Endodermal cell (in vitro differentiated cells): Measurements from ENCODE around the gene MYLK4. TPM values are rescaled to one million over a fixed set of nuclear protein-coding genes. Genes with fewer than 3 reads are reported as not detected.

Experiments used
- DNase-seq: peaks from one replicate; pipeline ENCODE4 v3.0.0-alpha.2; 2017
- H3K27ac ChIP-seq: 2 replicates; pipeline ENCODE4 v1.5.1; 2013; ENCODE audit warnings: mild to moderate bottlenecking, low read depth, low read length, moderate library complexity
- H3K27me3 ChIP-seq: 2 replicates; pipeline ENCODE4 v1.6.1; 2013; ENCODE audit warnings: mild to moderate bottlenecking, low read length, moderate library complexity; ENCODE audit not compliant: insufficient read depth, control insufficient read depth, poor library complexity, severe bottlenecking
- H3K36me3 ChIP-seq: 2 replicates; pipeline ENCODE4 v1.7.0; 2013; ENCODE audit warnings: mild to moderate bottlenecking, low read length, moderate library complexity; ENCODE audit not compliant: control insufficient read depth, insufficient read depth
- H3K4me1 ChIP-seq: one replicate; pipeline ENCODE4 v1.7.0; 2013; ENCODE audit warnings: low read length; ENCODE audit not compliant: control insufficient read depth, insufficient read depth
- H3K4me3 ChIP-seq: 2 replicates; pipeline ENCODE4 v1.5.1; 2013; ENCODE audit warnings: mild to moderate bottlenecking, low read length, moderate library complexity
- H3K9ac ChIP-seq: 2 replicates; pipeline ENCODE4 v1.6.1; 2013; ENCODE audit warnings: mild to moderate bottlenecking, low read length, moderate library complexity; ENCODE audit not compliant: poor library complexity, severe bottlenecking; ENCODE audit errors: extremely low read depth
- H3K9me3 ChIP-seq: 2 replicates; pipeline ENCODE4 v1.6.1; 2013; ENCODE audit warnings: mild to moderate bottlenecking, low read length, moderate library complexity; ENCODE audit not compliant: control insufficient read depth
- H3K27ac Mint-ChIP-seq: 2 replicates; pipeline ENCODE4 v1.8.0; 2020; ENCODE audit warnings: mixed read lengths
- H3K27me3 Mint-ChIP-seq: 2 replicates; pipeline ENCODE4 v1.8.0; 2021; ENCODE audit warnings: mild to moderate bottlenecking, mixed read lengths; ENCODE audit not compliant: insufficient read depth
- H3K36me3 Mint-ChIP-seq: 2 replicates; pipeline ENCODE4 v1.8.0; 2020; ENCODE audit warnings: low read depth, mixed read lengths
- H3K4me1 Mint-ChIP-seq: 2 replicates; pipeline ENCODE4 v1.8.0; 2020; ENCODE audit warnings: mixed read lengths
- H3K4me3 Mint-ChIP-seq: 2 replicates; pipeline ENCODE4 v1.8.0; 2020; ENCODE audit warnings: mild to moderate bottlenecking, moderate library complexity, mixed read lengths
- H3K9me3 Mint-ChIP-seq: 2 replicates; pipeline ENCODE4 v1.8.0; 2020; ENCODE audit warnings: mild to moderate bottlenecking, mixed read lengths
- CTCF ChIP-seq: fragments of 200-600 bp; sonication (generic); conservative IDR thresholded peaks from 2 replicates; pipeline ENCODE4 v1.5.0; 2021; ENCODE audit warnings: antibody characterized with exemption, mild to moderate bottlenecking
- WGBS, 2 experiments: methylation state at CpG; one replicate each; pipeline versions ENCODE4 v1.1.5 to v1.1.7; 2013; ENCODE audit warnings: missing lambda C conversion rate in 2 of 2, mixed read lengths in 1 of 2; ENCODE audit not compliant: insufficient coverage in 1 of 2, insufficient read length in 1 of 2; 5-methylcytosine and 5-hydroxymethylcytosine counted together
- total RNA-seq, 2 donors: library from RNA; stranded (reverse); fragmentation: NEBNext Ultra II Directional in 1 of 2; extraction: Animal tissue kit (Norgen Biotek cat#: 25700) in 1 of 2; gene quantifications; 2 replicates in 1 of 2; 3 replicates in 1 of 2; pipeline ENCODE4 v1.2.1, GENCODE V29; 2021

MYLK4 gene
- total RNA-seq, 2 donors from 2014 or later, result 0.18 to 0.20 TPM

GRCh38 chr6:2758980-2759379 lies 8.3 kb upstream of the MYLK4 start:
- no peaks in the 10 kb centered on the region for H3K9me3 Mint-ChIP-seq
- no peak overlapping the region for H3K27ac ChIP-seq

GRCh38 chr6:2756687-2757224 lies 6.0 kb upstream of the MYLK4 start:
- Histone ChIP-seq H3K27ac (no peak overlapping the region), H3K9me3 (no peaks in the 10 kb centered on the region), H3K9ac (no peak overlapping the region), H3K27me3 (no peaks in the 10 kb centered on the region), H3K4me3 (no peak overlapping the region), H3K36me3 (no peaks in the 10 kb centered on the region), H3K4me1 (no peaks in the 10 kb centered on the region)
- Mint-ChIP-seq H3K36me3 (no peaks in the 10 kb centered on the region), H3K4me3 (no peak overlapping the region), H3K27me3 (peaks cover 4% of the 10 kb centered on the region), H3K27ac (no peak overlapping the region), H3K9me3 (no peaks in the 10 kb centered on the region), H3K4me1 (no peaks in the 10 kb centered on the region)
- DNase-seq, result no peak
- WGBS, 2 experiments, result 95 to 96% methylated on average over 3 of the region's 3 CpGs
- TF ChIP-seq CTCF, result no peak

More at GRCh38 chr6:2758980-2759379, 8.3 kb upstream of the MYLK4 start:
- WGBS, 2 experiments, result 84 to 86% methylated on average over 2 to 3 of the region's 3 CpGs
- Mint-ChIP-seq H3K4me3 (no peak overlapping the region), H3K27ac (no peak overlapping the region), H3K36me3 (no peaks in the 10 kb centered on the region), H3K4me1 (no peaks in the 10 kb centered on the region), H3K27me3 (no peaks in the 10 kb centered on the region)
- no peak overlapping the region for H3K9ac ChIP-seq
- H3K4me3 ChIP-seq, result no peak overlapping the region
- no peak for DNase-seq
- H3K27me3 ChIP-seq, result no peaks in the 10 kb centered on the region
- no peaks in the 10 kb centered on the region for H3K36me3 ChIP-seq
- H3K4me1 ChIP-seq, result no peaks in the 10 kb centered on the region
- H3K9me3 ChIP-seq, result no peaks in the 10 kb centered on the region
- no peak for TF ChIP-seq CTCF

DNA sequence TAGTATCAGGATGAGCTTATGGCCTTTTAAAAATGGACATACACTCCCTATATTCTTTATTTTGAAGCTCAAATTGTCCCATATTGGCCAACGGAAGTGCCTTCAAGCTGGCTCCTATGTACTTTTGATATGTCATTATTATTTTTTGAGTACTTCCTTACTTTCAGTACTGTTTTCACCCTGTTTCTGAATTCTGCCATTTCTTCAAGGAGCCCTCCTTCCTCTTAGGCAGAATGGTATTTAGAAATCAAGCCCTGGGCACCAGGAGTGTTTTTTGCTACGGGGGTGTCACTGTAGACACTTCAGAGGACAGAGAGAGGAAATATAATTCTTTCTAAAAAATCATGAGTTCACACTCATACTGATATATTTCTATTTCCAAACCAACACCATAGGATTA lies 5.5 kb upstream of the MYLK4 start:
- H3K4me3 ChIP-seq, result no peak overlapping the region
- no peak for DNase-seq
- peaks cover 4% of the 10 kb centered on the region for H3K27me3 Mint-ChIP-seq
- H3K4me1 Mint-ChIP-seq, result no peaks in the 10 kb centered on the region
- no peaks in the 10 kb centered on the region for H3K4me1 ChIP-seq
- no peak overlapping the region for H3K27ac Mint-ChIP-seq
- H3K4me3 Mint-ChIP-seq, result no peak overlapping the region
- TF ChIP-seq CTCF, result no peak
- H3K27ac ChIP-seq, result no peak overlapping the region
- no peaks in the 10 kb centered on the region for H3K9me3 ChIP-seq
- H3K36me3 Mint-ChIP-seq, result no peaks in the 10 kb centered on the region
- no peaks in the 10 kb centered on the region for H3K27me3 ChIP-seq
- no peaks in the 10 kb centered on the region for H3K36me3 ChIP-seq
- WGBS, 2 experiments, result 86% methylated on average over 2 of the region's 2 CpGs; no CpG with 5 or more reads in 1 of the 2 experiments
- no peak overlapping the region for H3K9ac ChIP-seq
- no peaks in the 10 kb centered on the region for H3K9me3 Mint-ChIP-seq
